NB4 (cell line): ENCODE measurements around the gene DNAAF5.
"Not testable (repeated sequence)": the region's sequence is repeated elsewhere in the genome, so short reads cannot be mapped to it uniquely, and the experiment has no call there.

Experiments used
- DNase-seq: peaks from one replicate; pipeline ENCODE4 v3.0.0; 2010; ENCODE audit warnings: low read depth
- H3K4me3 ChIP-seq: one replicate; pipeline ENCODE4 v1.5.1; 2011; ENCODE audit warnings: mild to moderate bottlenecking, low read depth, low read length, moderate library complexity
- MYC ChIP-seq: IDR thresholded peaks from 2 replicates; pipeline ENCODE4 v1.6.1; 2011; ENCODE audit warnings: low read depth, low read length
- POLR2A ChIP-seq: IDR thresholded peaks from 2 replicates; pipeline ENCODE4 v1.6.1; 2011; ENCODE audit warnings: mild to moderate bottlenecking; ENCODE audit not compliant: insufficient read length; ENCODE audit errors: extremely low read depth
- TF ChIP-seq, protein P1 (sequence below): IDR thresholded peaks from 2 replicates; pipeline ENCODE4 v1.6.1; 2011; ENCODE audit warnings: low read depth, low read length
- TF ChIP-seq, protein P2 (sequence below): IDR thresholded peaks from one replicate; pipeline ENCODE4 v1.5.1; 2012; ENCODE audit warnings: low read depth, low read length

The DNAAF5 gene

DNA sequence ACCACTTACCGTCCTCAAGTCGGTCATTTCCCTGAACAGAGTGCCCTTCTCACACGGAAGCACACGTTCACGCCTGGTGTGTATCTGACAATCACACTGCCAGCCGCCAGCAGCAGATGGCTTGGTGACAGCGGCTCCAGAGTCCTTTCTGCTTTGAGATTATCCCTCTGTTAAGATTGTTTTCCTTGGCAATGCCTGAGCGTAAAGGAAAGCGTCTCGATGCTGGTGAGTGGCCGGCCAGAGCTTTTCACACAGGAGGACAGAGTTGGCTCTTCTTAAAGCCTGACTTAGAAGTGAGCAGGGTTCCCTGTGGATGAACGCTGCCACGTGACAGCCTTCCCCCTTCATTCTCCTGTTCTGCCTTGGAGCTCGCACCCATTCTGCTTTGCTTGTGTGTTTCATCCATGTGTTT, 22.6 kb downstream of the DNAAF5 start:
- no peak overlapping the region for H3K4me3 ChIP-seq
- no peak for TF ChIP-seq MYC
- TF ChIP-seq POLR2A = no peak
- TF ChIP-seq, protein P1, sequence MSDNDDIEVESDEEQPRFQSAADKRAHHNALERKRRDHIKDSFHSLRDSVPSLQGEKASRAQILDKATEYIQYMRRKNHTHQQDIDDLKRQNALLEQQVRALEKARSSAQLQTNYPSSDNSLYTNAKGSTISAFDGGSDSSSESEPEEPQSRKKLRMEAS = no peak
- TF ChIP-seq, protein P2, sequence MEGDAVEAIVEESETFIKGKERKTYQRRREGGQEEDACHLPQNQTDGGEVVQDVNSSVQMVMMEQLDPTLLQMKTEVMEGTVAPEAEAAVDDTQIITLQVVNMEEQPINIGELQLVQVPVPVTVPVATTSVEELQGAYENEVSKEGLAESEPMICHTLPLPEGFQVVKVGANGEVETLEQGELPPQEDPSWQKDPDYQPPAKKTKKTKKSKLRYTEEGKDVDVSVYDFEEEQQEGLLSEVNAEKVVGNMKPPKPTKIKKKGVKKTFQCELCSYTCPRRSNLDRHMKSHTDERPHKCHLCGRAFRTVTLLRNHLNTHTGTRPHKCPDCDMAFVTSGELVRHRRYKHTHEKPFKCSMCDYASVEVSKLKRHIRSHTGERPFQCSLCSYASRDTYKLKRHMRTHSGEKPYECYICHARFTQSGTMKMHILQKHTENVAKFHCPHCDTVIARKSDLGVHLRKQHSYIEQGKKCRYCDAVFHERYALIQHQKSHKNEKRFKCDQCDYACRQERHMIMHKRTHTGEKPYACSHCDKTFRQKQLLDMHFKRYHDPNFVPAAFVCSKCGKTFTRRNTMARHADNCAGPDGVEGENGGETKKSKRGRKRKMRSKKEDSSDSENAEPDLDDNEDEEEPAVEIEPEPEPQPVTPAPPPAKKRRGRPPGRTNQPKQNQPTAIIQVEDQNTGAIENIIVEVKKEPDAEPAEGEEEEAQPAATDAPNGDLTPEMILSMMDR = no peak
- DNase-seq = no peak

DNA sequence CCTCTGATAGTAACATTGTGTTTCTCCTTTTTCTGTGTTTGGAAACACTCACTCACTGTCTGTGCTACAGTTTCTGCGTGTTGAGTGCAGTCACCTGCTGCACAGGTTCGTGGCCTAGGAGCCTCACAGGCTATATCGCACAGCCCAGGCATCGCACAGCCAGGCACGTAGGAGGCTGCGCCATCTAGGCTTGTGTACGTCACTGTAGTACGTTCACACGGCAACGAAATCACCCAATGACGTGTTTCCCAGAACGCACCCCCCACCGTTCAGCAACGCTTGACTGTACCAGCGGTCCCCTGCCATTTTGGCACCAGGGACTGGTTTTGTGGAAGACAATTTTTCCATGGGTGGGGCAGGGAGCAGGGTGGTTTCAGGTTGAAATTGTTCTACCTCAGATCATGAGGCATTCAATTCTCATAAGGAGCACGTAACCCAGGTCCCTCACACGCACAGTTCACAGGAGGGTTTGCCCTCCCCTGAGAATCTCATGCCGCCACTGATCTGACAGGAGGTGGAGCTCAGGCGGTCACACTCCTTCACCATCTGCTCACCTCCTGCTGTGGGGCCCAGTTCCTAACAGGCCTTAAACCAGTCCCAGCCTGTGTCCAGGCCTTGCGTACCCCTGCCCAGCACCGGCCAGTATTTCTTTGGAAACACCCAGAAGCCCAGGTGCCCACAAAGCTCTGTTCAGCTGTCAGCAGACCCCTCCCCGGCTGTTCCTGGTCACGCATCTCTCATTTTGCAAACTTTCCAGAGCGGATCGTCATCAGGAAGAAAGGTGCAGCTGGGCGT, 23.8 kb downstream of the DNAAF5 start:
- TF ChIP-seq POLR2A = no peak
- TF ChIP-seq, protein P1 = no peak
- TF ChIP-seq, protein P2 = no peak
- TF ChIP-seq MYC = no peak
- DNase-seq = no peak
- H3K4me3 ChIP-seq = no peak overlapping the region

DNA sequence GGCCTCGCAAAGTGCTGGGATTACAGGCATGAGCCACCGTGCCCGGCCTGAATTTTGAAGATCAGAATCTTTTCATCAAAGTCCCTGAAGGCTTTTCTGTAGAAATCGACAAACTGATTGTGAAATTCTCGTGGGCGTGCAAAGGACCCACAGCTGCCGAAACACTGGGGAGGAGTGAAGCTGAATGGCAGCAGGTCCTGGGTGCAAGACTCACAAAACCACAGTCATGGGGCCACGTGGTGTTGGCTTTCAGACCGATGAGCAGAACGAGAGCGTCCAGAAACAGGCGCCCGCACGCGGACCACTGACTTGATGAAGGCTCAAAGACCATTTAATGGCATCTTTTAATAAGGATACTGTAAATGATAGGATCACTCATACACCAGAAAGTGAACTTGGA, 25.3 kb downstream of the DNAAF5 start:
- TF ChIP-seq, protein P1 = no peak
- TF ChIP-seq POLR2A (no peak), MYC (no peak)
- TF ChIP-seq, protein P2 = no peak
- peak; percentile 58 for DNase-seq
- H3K4me3 ChIP-seq = no peak overlapping the region

DNA sequence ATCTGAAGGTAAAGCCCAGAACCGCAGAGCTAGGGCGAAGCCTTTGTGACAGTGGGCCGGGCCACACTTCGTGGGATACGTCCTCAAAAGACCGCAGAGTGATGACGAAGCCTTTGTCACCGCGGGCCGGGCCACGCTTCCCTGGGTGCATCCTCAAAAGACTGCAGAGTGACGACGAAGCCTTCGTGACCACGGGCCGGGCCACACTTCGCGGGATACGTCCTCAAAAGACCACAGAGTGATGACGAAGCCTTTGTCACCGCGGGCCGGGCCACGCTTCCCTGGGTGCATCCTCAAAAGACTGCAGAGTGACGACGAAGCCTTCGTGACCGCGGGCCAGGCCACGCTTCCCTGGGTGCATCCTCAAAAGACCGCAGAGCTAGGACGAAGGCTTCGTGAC, 25.8 kb downstream of the DNAAF5 start:
- H3K4me3 ChIP-seq, DNase-seq: not testable (repeated sequence)

DNA sequence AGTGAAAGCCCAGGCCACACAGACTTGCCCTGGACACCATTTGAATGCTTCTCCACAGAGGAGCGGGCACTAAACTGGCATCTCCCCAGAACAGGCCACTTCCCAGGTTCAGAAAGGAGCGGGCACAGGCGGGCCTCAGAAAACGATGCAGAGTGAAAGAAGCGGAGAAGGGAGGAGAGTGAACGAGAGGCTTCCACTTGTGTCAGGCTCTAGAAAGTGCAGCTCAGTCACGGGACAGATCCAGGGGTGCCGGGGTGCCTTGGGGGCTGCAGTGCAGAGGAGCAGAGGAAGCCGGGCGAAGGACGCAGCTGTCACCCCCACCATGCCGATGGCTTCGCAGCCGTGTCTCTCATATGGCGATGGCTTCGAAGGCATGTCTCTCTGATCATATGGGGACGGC, 26.7 kb downstream of the DNAAF5 start:
- no peak overlapping the region for H3K4me3 ChIP-seq
- no peak for DNase-seq
- no peak for TF ChIP-seq MYC
- TF ChIP-seq, protein P1 = no peak
- TF ChIP-seq, protein P2 = no peak
- TF ChIP-seq POLR2A = no peak

DNA sequence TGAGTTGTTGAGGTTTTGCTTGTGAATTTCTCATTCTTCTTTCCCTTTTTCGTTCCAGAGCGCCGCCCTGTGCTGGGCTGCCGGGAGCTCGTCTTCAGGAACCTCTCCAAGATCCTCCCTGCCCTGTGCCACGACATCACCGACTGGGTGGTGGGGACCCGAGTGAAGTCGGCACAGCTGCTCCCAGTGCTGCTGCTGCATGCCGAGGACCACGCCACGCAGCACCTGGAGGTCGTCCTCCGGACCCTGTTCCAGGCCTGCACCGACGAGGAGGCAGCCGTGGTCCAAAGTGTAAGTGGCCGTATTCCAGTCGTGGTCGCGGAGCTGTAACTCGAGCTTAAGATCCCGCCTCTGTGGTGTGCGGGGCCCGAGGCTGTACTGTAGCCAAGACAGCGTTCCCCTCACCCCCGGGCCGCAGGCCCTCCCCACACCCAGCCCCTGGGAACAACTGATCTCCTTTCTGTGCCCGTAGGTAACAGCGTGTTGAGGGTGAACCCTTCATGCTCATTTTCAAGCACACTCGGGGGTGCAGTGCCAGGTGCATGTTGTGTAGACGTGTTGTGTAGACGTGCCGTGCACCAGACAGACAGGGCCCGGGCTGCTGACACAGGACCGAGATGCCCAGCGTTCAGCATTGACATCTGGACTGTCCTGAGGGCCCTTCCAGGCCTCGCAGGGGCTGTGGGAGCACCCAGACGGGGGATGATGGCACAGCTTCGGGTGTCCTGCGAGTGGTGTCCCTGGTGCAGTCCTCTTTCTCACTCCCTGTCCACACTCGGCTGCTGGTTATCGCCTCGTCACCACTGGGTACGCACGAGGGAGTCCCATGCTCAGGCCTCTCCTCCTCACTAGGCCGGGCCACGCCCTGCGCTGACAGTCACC, 28.3 kb downstream of the DNAAF5 start:
- no peak overlapping the region for H3K4me3 ChIP-seq
- DNase-seq = no peak
- TF ChIP-seq MYC (no peak), POLR2A (no peak)
- TF ChIP-seq, protein P2 = no peak
- TF ChIP-seq, protein P1 = no peak
